ENCODE data around the gene C2CD4C.
"Not testable (repeated sequence)": the region's sequence is repeated elsewhere in the genome, so short reads cannot be mapped to it uniquely, and the experiment has no call there.

C2CD4C gene

DNA sequence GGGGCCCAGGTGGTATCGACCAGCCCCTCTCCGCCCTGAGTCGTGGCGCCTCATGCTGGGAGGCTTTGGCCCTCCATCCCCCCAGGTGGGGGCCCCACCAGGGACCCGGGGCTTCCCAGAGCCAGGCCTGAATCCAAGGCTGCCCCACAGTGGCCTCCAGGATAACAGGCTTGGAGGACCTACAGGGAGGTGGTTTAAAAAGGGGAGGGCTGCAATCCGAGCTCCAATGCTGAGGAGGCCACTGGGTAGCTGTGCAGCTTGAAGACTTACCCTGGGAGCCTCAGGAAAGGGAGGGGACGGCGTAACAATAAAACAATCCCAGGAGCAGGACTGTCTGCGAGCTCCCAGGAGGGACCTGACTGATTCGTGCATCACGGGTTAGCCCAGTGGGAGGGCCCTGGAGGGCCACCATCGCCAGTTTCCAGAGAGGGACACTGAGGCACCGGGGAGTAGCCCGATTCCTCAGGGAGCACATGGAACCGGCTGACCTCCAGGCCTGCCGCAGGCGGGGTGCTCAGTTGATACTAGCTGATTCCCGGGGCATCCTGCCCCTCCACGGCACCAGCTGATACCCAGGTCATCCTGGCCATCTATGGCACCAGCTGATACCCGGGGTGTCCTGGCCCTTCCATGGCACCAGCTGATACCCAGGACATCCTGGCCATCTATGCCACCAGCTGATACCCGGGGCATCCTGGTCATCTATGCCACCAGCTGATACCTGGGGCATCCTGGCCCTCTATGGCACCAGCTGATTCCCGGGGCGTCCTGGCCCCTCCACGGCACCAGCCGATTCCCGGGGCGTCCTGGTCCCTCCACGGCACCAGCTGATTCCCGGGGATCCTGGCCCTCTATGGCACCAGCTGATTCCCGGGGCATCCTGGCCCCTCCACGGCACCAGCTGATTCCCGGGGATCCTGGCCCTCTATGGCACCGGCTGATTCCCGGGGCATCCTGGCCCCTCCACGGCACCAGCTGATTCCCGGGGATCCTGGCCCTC is 3.7 kb upstream of the C2CD4C start:
- FAIRE-seq: no peak

DNA sequence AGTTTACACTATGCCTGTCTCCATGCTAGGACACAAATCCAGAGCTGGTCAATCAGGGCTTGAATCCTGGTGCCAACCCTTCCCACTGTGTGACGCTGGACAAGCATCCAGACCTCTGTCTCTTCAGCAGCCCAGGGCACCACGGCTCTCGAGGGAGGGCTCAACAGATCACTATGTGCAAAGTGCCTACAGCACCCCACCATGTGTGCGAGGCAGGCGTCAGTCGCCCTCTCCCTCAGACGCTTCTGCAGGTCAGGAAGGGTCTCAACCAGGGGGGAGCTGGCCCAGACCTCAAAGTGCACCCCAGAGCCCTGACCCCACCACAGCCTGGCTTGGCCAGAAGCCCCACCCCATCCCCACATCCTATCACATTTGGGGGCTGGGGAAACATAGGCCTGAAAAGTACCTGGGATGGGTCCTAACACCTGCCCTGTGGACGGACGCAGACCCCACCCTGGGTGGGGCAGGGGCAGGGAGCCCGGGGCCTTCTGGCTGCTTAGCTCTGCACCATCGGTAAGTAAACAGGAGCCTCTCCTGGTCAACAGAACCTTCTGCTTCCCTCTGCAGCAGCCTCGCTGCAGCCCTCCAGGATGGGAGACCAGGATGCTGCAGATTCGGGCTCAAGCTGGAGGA is 2.9 kb upstream of the C2CD4C start:
- no peak for FAIRE-seq

DNA sequence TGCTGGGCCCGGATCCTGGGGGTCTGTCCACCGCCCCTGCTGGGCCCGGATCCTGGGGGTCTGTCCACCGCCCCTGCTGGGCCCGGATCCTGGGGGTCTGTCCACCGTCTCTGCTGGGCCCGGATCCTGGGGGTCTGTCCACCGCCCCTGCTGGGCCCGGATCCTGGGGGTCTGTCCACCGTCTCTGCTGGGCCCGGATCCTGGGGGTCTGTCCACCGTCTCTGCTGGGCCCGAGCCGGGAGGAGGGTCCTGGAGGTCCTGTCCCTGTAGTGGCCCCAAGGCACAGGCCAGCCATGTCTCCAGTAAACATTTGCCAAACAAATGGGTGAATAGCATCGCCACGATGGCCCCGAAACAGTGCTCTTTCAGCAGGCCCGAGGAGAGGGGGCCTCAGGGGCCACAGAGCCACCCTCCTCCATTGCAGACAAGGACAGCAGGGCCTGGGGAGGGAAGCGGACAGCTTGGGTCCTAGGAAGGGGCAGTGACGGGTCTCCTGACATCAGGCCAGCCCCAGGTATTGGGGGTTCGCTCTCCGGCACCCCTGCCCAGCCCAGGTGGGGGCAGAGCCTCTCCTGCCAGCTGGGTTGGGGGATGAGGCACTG is 2.3 kb upstream of the C2CD4C start:
- FAIRE-seq: not testable (repeated sequence)

DNA sequence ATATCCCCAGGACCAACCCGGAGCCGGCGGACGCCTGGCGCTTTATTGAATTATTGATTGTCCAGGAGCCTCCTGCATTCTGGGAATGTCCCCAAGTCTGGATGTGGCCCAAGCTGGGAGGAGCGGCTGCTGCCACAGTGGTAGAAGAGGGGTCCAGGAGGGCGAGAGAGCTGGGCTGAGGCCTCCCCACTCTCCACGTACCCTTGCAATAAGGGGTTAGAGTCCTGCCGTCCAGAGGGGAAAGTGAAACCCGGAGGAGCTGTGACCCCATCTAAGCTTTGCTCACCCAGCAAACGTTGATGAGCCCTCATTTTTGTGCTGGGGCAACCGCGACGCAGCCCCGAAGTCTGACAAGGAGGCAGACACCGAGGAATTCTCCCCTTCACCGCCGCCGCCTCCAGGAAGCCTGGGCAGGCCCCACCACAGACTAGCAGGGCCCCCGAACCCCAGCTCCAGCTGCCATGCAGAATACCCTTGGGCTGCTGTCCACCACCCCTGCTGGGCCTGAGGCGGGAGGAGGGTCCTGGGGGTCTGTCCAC is 1.4 kb upstream of the C2CD4C start:
- FAIRE-seq: no peak

DNA sequence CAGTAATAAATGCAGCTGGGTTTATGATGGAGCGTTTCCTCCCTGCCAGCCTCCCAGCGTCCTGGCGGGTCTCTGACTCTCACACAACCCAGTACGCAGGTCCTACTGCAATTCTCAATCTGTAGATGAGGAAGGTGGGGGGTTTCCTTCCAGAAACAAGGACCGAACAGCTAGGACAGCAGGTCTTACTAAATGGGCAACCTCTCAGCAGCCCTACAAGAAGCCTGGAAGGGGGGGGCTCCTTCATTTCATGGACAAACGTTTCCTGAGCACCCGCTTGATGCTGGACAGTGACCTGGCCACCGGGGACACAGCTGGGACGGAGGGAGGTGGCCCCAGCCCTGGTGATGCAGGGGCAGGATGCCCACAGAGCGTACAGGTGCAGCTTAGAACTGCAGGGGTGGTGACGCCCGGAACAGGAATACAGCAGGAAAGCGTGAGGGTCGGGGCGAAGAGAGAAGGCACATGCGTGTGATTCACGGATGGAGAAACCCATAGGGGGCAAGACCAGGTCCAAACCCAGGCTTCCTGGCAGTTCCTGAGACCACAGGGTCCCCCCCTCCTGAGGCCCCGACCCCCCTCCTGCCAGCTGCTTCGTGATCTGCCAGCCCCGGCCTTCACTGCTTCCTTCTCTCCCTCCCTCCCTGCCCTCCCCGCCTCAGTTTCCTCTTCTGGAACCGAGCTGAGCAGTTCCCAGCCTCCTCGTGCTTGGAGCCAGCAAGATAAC is 732 bp upstream of the C2CD4C start:
- FAIRE-seq: no peak

DNA sequence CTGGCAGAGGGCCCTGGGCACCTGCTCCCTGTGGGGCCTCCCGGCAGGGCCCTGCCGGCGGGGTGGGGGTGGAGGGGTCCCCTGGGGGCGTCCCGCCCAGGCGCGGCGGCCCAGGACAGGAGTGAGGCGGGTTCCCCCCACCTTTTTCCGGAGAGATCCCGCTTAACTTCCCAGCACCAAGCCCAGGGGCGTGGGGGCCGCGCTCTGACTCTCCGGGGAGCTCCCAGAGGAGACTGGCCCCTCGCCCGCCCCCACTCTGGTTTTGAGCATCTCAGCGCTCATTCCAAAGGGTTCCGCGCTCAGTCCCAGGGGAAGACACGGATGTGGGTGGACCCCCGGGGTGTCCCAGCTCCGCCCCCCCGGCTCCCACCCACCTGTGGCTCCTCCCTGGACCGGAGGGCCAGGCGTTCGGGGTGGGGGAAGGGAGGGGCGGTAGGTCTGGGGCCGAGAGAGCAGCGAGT is 476 bp downstream of the C2CD4C start:
- no peak for FAIRE-seq

DNA sequence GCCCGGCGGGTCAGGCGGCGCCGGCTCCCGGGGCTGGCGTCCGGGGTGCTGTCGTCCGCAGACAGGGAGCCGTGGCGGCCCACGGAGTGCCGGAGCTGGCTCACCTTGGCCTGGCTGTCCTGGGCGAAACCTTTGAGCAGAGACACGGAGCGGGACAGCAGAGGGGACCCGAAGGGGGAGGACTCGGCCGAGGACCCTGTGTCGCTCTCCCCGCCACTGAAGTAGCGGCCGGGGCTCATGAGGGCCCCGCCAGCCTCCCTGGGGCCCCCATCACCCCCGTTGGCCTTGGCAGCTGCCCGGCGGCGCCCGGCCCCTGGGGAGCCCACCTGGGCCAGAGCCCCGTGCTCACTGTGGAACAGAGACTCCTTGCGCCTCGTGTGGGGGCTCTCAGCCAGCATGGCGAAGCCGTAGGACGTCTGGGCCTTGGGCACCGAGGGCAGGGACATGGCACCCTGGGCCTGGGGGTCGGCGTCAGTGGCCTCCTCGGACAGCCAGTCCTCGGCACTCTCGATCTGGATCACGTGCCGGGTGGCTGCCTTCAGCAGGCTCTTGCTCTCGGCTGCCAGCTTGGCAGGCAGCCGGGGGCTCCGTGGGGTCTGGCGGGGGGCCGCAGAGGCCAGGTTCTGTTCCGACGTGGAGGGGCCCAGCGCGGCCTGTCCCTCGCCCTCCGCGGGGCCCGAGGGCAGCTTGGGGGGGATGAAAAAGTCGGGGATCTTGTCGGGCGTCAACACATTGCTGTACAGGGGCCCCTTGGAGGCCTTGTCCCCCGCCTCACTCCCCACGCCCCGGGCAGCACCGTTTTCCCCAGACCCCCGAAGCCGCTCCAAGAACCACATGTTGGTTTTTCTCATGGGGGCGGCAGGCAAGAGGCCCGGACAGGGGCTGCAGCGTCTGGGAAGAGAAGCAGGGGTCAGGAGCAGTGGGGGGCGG is 1.2 kb downstream of the C2CD4C start:
- no peak for FAIRE-seq

DNA sequence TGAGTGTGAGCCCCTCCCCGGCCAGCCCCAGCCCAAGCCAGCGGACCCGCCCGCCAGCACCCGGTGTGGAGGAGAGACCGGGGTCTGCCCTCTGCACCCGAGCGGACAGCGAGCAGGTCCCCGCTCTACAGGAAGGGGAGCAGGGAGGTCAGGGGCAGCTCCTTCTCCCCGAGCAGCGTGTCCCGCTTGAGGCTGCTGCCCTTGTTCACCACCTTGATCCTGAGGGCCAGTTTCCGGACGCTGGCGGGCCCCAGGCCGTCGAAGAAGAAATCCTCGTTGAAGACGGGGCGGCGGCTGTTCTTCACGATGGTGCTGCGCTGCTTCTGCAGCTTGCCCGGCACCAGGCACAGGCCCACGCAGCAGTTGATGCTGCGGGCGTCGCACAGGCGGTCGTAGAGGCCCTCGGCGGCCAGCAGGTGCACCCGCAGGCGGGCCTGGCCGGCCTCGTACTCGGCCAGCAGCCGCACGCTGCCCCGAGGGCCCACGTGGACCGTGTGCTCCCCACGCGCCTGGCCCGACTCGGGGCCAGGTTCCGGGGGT is 1.9 kb downstream of the C2CD4C start:
- FAIRE-seq: no peak

DNA sequence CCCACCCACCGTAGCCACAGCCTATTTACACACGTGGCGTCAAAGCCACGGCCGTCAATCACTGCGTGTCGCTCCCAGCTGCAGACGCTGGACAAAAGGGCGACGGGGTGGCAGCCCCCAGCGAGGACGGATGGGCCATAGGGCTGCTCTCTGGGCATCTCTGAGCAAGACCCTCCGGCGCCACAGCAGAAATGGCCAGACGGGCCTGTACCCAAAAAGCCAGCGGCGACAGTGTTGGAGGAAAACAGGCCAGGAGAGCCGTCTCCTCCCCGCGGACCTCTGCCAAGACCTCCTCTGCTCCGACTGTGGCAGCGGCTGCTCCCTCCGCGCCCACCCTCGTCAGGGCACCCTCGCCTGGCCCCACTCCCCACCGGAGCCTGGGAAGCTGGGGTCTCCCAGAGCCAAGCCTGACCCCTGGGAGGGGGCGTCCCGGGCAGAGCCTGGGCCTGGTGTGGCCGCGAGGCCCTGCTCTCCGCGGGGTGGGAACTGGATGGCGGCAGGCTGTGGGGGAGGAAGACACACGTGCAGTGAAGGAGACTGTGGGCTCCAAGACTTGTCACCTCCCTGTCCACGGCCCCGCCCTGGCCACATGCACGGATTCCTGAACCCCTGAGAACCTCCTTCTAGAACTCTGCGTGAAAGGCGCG is 2.7 kb downstream of the C2CD4C start:
- FAIRE-seq: no peak

DNA sequence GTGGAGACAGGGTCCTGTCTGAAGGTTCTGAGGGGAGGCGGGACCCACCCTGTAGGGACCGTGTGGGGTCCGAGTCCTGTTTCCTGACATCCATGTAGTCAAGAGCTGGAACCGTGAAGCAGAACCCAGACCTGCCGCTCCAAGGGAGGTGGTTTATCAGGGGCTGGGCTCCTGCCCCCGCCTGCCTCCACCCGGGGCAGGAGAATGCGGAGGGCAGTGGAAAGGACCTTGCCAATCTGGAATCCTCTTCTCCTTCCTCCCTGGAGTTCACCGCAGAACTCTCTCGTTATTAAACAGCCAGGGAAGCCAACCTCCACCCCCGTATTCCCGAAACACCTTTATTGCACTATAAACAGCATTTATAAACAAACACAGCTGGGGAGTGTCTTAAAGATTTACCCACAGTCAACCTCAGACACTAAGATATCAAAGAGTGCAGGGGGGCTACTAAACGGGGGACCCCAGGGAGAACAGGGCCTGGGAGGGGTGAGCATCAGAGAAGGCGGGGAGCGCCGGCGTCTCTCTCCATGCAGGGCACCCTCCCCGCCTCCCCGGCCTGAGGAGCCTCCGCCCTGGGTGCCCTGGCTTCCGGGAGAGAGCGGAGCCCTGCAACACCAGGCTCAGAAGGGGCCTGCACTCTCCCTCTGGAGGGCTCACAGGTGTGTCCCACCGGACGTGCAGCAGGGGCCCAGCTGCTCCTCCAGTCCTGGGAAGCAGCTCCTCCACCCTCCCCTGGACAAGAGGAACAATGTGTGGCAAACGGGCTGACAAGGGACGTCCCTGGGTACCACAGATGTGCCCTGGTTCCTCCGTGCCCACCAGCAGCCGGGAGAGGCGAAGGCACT is 3.6 kb downstream of the C2CD4C start:
- FAIRE-seq: no peak

DNA sequence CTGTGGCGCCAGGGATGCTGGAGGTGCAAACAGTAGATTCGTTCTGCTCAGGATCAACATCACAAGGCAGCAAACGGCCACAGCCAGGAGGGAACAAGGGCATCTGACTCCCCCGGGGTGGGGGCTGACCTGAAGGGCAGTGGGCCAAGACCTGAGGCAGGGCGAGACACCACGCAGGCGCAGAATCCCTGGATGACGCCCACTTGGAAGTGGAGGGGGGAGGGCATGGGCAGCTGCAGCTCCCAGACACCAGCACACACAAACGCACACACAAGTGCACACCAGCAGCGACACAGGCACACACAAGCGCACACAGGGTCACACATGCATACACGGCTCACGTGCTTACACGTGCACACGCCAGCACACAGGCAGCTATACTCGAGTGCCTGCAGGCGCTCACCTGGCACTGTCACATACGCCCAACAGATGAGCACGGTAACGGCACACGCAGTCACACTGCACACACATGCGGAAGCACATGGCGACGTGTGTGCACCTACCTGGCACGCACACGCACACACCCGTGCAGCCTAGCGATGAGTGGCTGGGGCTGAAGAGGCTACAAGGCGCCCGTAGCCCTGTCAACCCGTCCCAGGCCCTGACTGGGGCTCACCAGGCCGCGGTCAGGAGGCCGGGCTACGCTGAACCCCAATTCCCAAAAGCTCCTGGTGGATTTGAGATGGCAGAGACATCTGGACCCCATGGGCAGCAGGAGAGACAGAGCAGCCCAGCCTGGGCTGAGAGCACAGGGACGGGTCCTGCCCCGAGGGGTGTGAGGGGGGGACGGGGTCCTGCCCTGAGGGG is 5.5 kb downstream of the C2CD4C start:
- FAIRE-seq: no peak

DNA sequence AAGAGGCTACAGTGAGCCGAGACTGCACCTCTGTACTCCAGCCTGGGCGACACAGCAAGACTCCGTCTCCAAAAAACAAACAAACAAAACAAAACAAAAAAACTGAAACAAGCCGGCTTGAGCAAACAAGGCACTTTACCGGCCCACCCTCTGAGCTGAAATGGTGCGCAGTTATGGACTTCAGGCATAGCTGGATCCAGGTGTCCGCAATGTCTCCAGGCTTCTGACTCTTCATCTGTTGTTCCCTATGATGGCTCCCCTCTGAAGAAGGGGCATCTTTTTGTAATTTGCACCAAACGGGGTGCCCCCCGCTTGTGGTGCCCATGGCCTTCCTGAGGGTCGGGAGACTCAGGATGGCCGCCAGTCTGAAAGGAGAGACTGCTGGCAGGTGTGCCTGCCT is 6.2 kb downstream of the C2CD4C start:
- no peak for FAIRE-seq

DNA sequence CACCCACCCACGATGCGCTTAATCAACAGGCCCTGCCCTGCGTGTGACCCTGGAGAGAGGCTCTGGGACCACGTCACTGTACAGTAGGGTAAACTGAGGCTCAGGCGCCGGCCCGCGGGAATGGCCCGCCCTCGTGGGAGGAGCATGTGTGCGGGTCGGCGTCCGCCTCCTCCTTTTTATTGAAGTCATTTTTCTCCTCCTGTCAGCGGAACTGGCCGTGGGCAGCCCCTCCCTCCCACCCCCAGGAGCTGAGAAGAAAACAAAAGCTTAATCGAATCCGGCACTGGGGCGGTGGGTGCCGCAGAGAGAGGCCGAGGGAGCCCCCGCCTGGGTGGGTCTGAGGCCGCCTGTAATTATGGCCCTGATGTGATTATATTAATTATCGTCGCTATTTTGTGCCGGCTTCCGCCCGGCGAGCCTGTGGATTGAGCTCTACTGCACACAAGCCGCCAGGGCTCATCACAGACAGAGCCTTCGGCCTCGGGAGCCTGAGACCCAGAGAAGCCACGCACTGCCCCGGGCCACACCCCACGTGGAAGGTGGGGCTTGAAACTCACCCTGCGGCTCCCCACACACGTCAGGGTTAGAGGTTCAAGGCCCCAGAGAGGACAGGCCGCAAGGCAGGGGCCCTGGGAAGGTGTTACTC is 7.0 kb downstream of the C2CD4C start:
- no peak for FAIRE-seq

DNA sequence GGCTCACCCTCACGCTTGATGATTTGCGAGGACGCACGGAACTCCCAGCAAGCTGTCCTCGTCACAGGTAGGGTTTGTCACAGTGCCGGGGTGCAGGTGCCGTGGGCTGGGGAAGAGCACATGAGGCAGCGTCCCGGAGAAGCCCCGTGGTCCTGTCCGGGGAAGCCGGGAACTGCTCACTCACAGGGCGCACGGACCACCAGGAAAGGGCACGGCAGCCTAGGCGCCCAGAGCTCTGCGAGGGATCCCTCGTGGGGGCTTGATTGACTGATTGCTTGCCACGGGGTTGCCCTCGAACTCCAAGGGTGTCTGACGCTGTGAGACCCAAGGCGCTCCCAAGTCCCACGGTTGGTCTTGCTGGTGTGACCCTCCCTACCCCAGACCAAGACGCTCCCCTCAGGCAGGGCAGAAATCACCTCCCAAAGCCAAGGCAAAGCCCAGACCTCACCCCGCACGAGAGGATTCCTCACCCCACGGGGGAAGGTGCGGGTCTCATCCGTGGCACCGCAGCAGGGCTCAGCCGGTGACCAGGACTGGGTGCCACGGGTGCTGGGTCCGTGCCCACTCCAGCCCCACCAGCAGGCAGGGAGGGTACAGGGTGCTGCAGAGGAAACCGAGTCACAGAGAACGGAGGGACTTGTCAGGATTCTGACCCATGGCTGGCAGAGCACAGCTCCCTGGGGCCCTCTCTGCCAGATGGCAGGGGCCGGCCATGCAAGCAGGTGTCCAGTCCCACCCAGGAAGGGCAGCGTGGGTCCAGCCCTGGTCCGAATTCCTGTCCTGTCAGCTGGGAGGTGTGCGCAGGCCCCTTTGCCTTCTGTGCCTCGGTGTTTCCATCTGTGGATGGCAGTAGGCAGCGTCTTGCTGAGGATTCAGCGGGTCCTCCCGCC is 7.7 kb downstream of the C2CD4C start:
- FAIRE-seq: no peak

DNA sequence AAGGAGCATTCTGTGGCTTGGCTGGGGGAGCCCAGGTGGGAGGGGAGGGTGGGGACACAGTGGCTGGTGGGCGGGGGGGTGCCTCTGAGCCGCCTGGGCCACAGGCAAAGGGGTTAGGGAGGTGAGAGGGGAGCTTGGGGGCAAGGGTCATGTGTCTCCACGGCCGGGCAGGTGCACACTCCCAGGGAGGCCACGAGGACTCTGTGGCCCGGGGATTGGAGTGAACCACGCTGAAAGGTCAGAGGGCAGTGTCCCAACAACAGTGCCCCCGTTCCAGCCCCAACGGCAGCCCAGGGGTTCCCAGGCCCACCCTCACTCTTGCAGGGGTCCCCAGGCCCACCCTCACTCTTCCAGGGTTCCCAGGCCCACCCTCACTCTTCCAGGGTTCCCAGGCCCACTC is 9.6 kb downstream of the C2CD4C start:
- FAIRE-seq: no peak

DNA sequence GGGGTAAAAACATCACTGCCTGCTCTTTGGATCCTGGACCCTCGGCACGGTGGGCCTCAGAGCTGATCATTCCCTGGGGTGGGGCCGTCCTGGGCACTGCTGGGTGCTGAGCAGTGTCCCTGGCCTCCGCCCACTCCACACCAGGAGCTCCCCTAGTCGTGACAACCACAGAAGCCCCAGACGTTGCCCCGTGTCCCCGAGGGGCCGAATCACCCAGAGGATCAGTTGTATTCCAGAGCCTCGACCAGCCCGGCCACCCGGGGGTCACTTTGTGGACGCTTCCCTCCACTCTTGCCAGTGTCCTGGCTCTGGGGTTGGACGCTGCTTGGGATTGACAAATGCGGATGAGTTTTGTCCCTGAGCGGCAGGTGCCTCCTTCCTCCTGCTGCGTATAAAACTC is 10.2 kb downstream of the C2CD4C start:
- no peak for FAIRE-seq
